ENCODE data around the gene FRAT2.

- TF ChIP-seq POLR2A (IDR thresholded peaks at IDR 0.05; ENCODE audit: low read length) (no peak), GATA1 (IDR thresholded peaks at IDR 0.05; ENCODE audit: low read depth, low read length) (no peak)
These were observed 37.8 kb upstream of the FRAT2 start for GRCh38 chr10:97372233-97372875.
